Mesenteric fat pad (tissue), 1 donor: ENCODE results near the gene VPS4B. TPM values are rescaled to one million over a fixed set of nuclear protein-coding genes. Genes with fewer than 3 reads are reported as not detected.

Experiments used
- DNase-seq: peaks from one replicate; pipeline ENCODE4 v3.0.0-alpha.2; 2020; ENCODE audit warnings: low spot score
- total RNA-seq: library from RNA; stranded (reverse); fragmentation: NEBNext Ultra II Directional; extraction: Animal tissue kit (Norgen Biotek cat#: 25700); gene quantifications from one replicate; pipeline ENCODE4 v1.2.1, GENCODE V29; 2021
- donor health status: DM: yes; HTN: yes; CAD: no.

VPS4B gene
- total RNA-seq, 1 donor from 2014 or later = 47.9 TPM

GRCh38 chr18:63431180-63431579, 8.9 kb upstream of the VPS4B start:
- no peak for DNase-seq

- DNase-seq = no peak
Measured at GRCh38 chr18:63430526-63430925, 8.2 kb upstream of the VPS4B start.

GRCh38 chr18:63427558-63427957, 5.3 kb upstream of the VPS4B start:
- no peak for DNase-seq

GRCh38 chr18:63422864-63423304, 608 bp upstream of the VPS4B start:
- no peak for DNase-seq

GRCh38 chr18:63421514-63421913, 762 bp downstream of the VPS4B start:
- no peak for DNase-seq

- no peak for DNase-seq
Measured at GRCh38 chr18:63412953-63413352, 9.3 kb downstream of the VPS4B start.

GRCh38 chr18:63410792-63411191, 11.5 kb downstream of the VPS4B start:
- DNase-seq = no peak

- no peak for DNase-seq
Measured at GRCh38 chr18:63409301-63409700, 13.0 kb downstream of the VPS4B start.

- DNase-seq = no peak
Measured at GRCh38 chr18:63407734-63408133, 14.5 kb downstream of the VPS4B start.

GRCh38 chr18:63405986-63406385, 16.3 kb downstream of the VPS4B start:
- no peak for DNase-seq

- no peak for DNase-seq
Measured at GRCh38 chr18:63402246-63403162, 19.8 kb downstream of the VPS4B start.

- DNase-seq = no peak
Measured at GRCh38 chr18:63399300-63399699, 23.0 kb downstream of the VPS4B start.

- DNase-seq = no peak
Measured at GRCh38 chr18:63397349-63397748, 24.9 kb downstream of the VPS4B start.

GRCh38 chr18:63395503-63395902, 26.8 kb downstream of the VPS4B start:
- DNase-seq = no peak

GRCh38 chr18:63394954-63395353, 27.3 kb downstream of the VPS4B start:
- DNase-seq = no peak

GRCh38 chr18:63387861-63388260, 34.4 kb downstream of the VPS4B start:
- DNase-seq = no peak

- DNase-seq = no peak
Measured at GRCh38 chr18:63382843-63383242, 39.4 kb downstream of the VPS4B start.

GRCh38 chr18:63379639-63379962, 42.7 kb downstream of the VPS4B start:
- DNase-seq = no peak

- DNase-seq = no peak
Measured at GRCh38 chr18:63378919-63379638, 43.2 kb downstream of the VPS4B start.

GRCh38 chr18:63377275-63377980, 44.8 kb downstream of the VPS4B start:
- no peak for DNase-seq

- no peak for DNase-seq
Measured at GRCh38 chr18:63376538-63376937, 45.7 kb downstream of the VPS4B start.

GRCh38 chr18:63374540-63374939, 47.7 kb downstream of the VPS4B start:
- no peak for DNase-seq
